ENCODE results near the gene NPEPL1. TPM values are rescaled to one million over a fixed set of nuclear protein-coding genes. Genes with fewer than 3 reads are reported as not detected.

The NPEPL1 gene
- total RNA-seq, 1 experiment from 2014 or later: 31.1 TPM

- no peak overlapping the region for H4K5ac ChIP-seq (ENCODE audit: insufficient read length, low read depth, low read length)
Observed at GRCh38 chr20:58714340-58714922, 21.8 kb downstream of the NPEPL1 start.

More at GRCh38 chr20:58714340-58714922, 21.8 kb downstream of the NPEPL1 start:
- Histone ChIP-seq H4K8ac (replicated peaks; ENCODE audit: insufficient read length, low read depth, low read length) (no peak overlapping the region), H2BK20ac (ENCODE audit: low read depth, low read length, poor library complexity, severe bottlenecking) (no peak overlapping the region), H4K20me1 (ENCODE audit: control insufficient read depth, insufficient read depth, insufficient read length) (no peaks in the 10 kb centered on the region), H3K23ac (ENCODE audit: insufficient read length, low read depth, low read length) (no peak overlapping the region), H3K9ac (ENCODE audit: extremely low read depth, insufficient read length, low read length) (no peak overlapping the region), H2AK5ac (ENCODE audit: insufficient read length, low read length) (no peak overlapping the region), H2AFZ (ENCODE audit: low read length) (no peak overlapping the region), H2BK12ac (ENCODE audit: insufficient read length, low read depth, low read length) (no peak overlapping the region), H3K56ac (ENCODE audit: insufficient read length, low read depth, low read length) (no peak overlapping the region), H2BK5ac (ENCODE audit: insufficient read length, low read length) (no peak overlapping the region), H3K27ac (ENCODE audit: insufficient read length, low read depth, low read length) (no peak overlapping the region), H3T11ph (ENCODE audit: low read length) (no peak overlapping the region), H3K27me3 (ENCODE audit: insufficient read depth, low read length) (no peaks in the 10 kb centered on the region), H3K14ac (ENCODE audit: insufficient read depth, low read length) (no peak overlapping the region), H3K9me3 (ENCODE audit: control insufficient read depth, low read depth, low read length) (no peaks in the 10 kb centered on the region), H3K4me2 (ENCODE audit: insufficient read depth, insufficient read length, low read length) (no peak overlapping the region), H3K4ac (ENCODE audit: low read depth, low read length) (no peak overlapping the region), H3K79me1 (ENCODE audit: insufficient read depth, low read depth, low read length, poor library complexity, severe bottlenecking) (no peaks in the 10 kb centered on the region), H3K4me1 (ENCODE audit: insufficient read depth, low read length) (no peaks in the 10 kb centered on the region), H2BK15ac (ENCODE audit: low read depth, low read length) (no peak overlapping the region), H3K18ac (ENCODE audit: insufficient read length, low read depth, low read length) (no peak overlapping the region), H3K79me2 (ENCODE audit: insufficient read depth, low read length) (no peaks in the 10 kb centered on the region), H3K23me2 (ENCODE audit: insufficient read length, low read depth, low read length, poor library complexity, severe bottlenecking) (no peaks in the 10 kb centered on the region), H2BK120ac (ENCODE audit: low read depth, low read length, poor library complexity, severe bottlenecking) (no peak overlapping the region), H4K91ac (ENCODE audit: insufficient read length, low read depth, low read length) (no peak overlapping the region)
- H3K27me3 Mint-ChIP-seq (ENCODE audit: low read depth): peaks cover 1% of the 10 kb centered on the region; the same call in 1 of the 2 replicates
- no peaks in the 10 kb centered on the region for H3K36me3 Mint-ChIP-seq (ENCODE audit: insufficient read depth in 1 of 3, low read depth in 3 of 3)
- DNase-seq: peak; percentile 21
- no peak overlapping the region for H3K4me3 Mint-ChIP-seq
- H3K4me1 Mint-ChIP-seq: peaks cover 0 to 12% of the 10 kb centered on the region in 2 experiments; a peak in 1 of 4 replicates
- no CpG with 5 or more reads among the region's 16 CpGs for WGBS (ENCODE audit: extremely low coverage, insufficient read length, low lambda C conversion rate)
- no peak for TF ChIP-seq CTCF (conservative IDR thresholded peaks at IDR 0.05)
- peak overlapping the region in 1 of 3 experiments; percentile 87; a peak in 1 of 7 replicates for H3K27ac Mint-ChIP-seq
- no peaks in the 10 kb centered on the region for H3K9me3 Mint-ChIP-seq

All from H9 (cell line).